ENCODE data around the gene CLRN2.
"Not testable (repeated sequence)": the region's sequence is repeated elsewhere in the genome, so short reads cannot be mapped to it uniquely, and the experiment has no call there.

The CLRN2 gene

GRCh38 chr4:17502756-17503155, 12.2 kb upstream of the CLRN2 start:
- DNase-seq = no peak

- DNase-seq = no peak
Measured at GRCh38 chr4:17504081-17504480, 10.9 kb upstream of the CLRN2 start.

GRCh38 chr4:17510582-17510981, 4.4 kb upstream of the CLRN2 start:
- peak in 5 of 56 donors; percentile 3 to 23 (median 16) for DNase-seq

- peak in 31 of 56 donors; percentile 7 to 61 (median 31) for DNase-seq
Measured at GRCh38 chr4:17511051-17511450, 3.9 kb upstream of the CLRN2 start.

GRCh38 chr4:17511509-17511949, 3.4 kb upstream of the CLRN2 start:
- DNase-seq = peak in 33 of 56 donors; percentile 21 to 80 (median 63)

- peak; percentile 24 to 92 (median 82) for DNase-seq
Measured at GRCh38 chr4:17511950-17512795, 2.8 kb upstream of the CLRN2 start, which contains the start of gene QDPR. Gene QDPR (minus strand): TSS chr4:17512090. CDS start chr4:17512054, 36 bp downstream.

- peak in 2 of 56 donors; percentile 3 to 34 for DNase-seq
Measured at GRCh38 chr4:17512973-17513665, 1.8 kb upstream of the CLRN2 start.

GRCh38 chr4:17515445-17516407, 761 bp downstream of the CLRN2 start:
- peak in 5 of 56 donors; percentile 7 to 42 (median 16) for DNase-seq

- no peak for DNase-seq
Measured at GRCh38 chr4:17516980-17517379, 2.0 kb downstream of the CLRN2 start.

- no peak for DNase-seq
Measured at GRCh38 chr4:17517664-17518063, 2.7 kb downstream of the CLRN2 start.

- DNase-seq = no peak
Measured at GRCh38 chr4:17521595-17521994, 6.6 kb downstream of the CLRN2 start.

GRCh38 chr4:17523662-17524061, 8.7 kb downstream of the CLRN2 start:
- DNase-seq = no peak

GRCh38 chr4:17526695-17527477, 11.9 kb downstream of the CLRN2 start:
- no peak for DNase-seq

- DNase-seq = no peak
Measured at GRCh38 chr4:17528551-17529165, 13.7 kb downstream of the CLRN2 start.

GRCh38 chr4:17531538-17532285, 16.7 kb downstream of the CLRN2 start:
- DNase-seq = no peak

- no peak for DNase-seq
Measured at GRCh38 chr4:17534705-17535104, 19.7 kb downstream of the CLRN2 start.

- no peak for DNase-seq
Measured at GRCh38 chr4:17535242-17535641, 20.3 kb downstream of the CLRN2 start.

GRCh38 chr4:17535906-17536305, 20.9 kb downstream of the CLRN2 start:
- peak in 1 of 56 donors; percentile 33 for DNase-seq

GRCh38 chr4:17537060-17537459, 22.1 kb downstream of the CLRN2 start:
- DNase-seq = not testable (repeated sequence)
